CD14-positive monocyte (primary cell): ENCODE data around the gene CSPG4. TPM values are rescaled to one million over a fixed set of nuclear protein-coding genes. Genes with fewer than 3 reads are reported as not detected.
A peak's percentile ranks its signal among the peaks of the same experiment; 100 is the strongest.
"Not testable (repeated sequence)": the region's sequence is repeated elsewhere in the genome, so short reads cannot be mapped to it uniquely, and the experiment has no call there.

Experiments
- DNase-seq, 3 donors: peaks; one replicate each; pipeline ENCODE4 v3.0.0-alpha.2; 2011 to 2022
- H2AFZ ChIP-seq: 2 replicates; pipeline ENCODE4 v1.6.0; 2012; ENCODE audit warnings: mild to moderate bottlenecking, low read depth, low read length, inconsistent platforms; ENCODE audit not compliant: insufficient read depth, poor library complexity, severe bottlenecking
- H3K27ac ChIP-seq, 2 donors: 1 replicate in 1 of 2; 2 replicates in 1 of 2; pipeline ENCODE4 v1.5.1; 2012 to 2013; ENCODE audit warnings: low read length in 2 of 2, control low read depth in 1 of 2, inconsistent platforms in 1 of 2, low read depth in 1 of 2, mild to moderate bottlenecking in 1 of 2
- H3K27me3 ChIP-seq, 2 donors: one replicate each; pipeline versions ENCODE4 v1.6.0 to v1.6.1; 2011 to 2013; ENCODE audit warnings: low read length in 2 of 2; ENCODE audit not compliant: control insufficient read depth in 2 of 2, insufficient read depth in 2 of 2
- H3K36me3 ChIP-seq, 2 donors: replicated peaks in 1 of 2; 1 replicate in 1 of 2; 2 replicates in 1 of 2; pipeline versions ENCODE4 v1.5.1 to v1.6.1; 2012 to 2013; ENCODE audit warnings: low read length in 2 of 2, control low read depth in 1 of 2, inconsistent platforms in 1 of 2, mild to moderate bottlenecking in 1 of 2; ENCODE audit not compliant: insufficient read depth in 2 of 2, control insufficient read depth in 1 of 2
- H3K4me1 ChIP-seq, 2 donors: 1 replicate in 1 of 2; 2 replicates in 1 of 2; pipeline versions ENCODE4 v1.5.1 to v1.6.1; 2012 to 2013; ENCODE audit warnings: low read length in 2 of 2, control low read depth in 1 of 2, inconsistent platforms in 1 of 2, mild to moderate bottlenecking in 1 of 2, moderate library complexity in 1 of 2; ENCODE audit not compliant: insufficient read depth in 2 of 2, control insufficient read depth in 1 of 2
- H3K4me2 ChIP-seq: replicated peaks from 2 replicates; pipeline ENCODE3; 2012; ENCODE audit warnings: low read length, moderate library complexity, mild to moderate bottlenecking; ENCODE audit not compliant: poor library complexity, severe bottlenecking; ENCODE audit errors: extremely low read depth
- H3K4me3 ChIP-seq, 3 experiments: fragments of 200-600 bp in 1 of 3; sonication (generic) in 1 of 3; replicated peaks in 1 of 3; 1 replicate in 2 of 3; 2 replicates in 1 of 3; pipeline ENCODE4 v1.5.1; 2011 to 2013; ENCODE audit warnings: low read length in 3 of 3, mild to moderate bottlenecking in 3 of 3, control low read depth in 2 of 3, low read depth in 2 of 3, inconsistent platforms in 1 of 3, moderate library complexity in 1 of 3
- H3K79me2 ChIP-seq: 2 replicates; pipeline ENCODE4 v1.6.0; 2012; ENCODE audit warnings: mild to moderate bottlenecking, control low read depth, inconsistent platforms, low read length, moderate library complexity; ENCODE audit not compliant: insufficient read depth
- H3K9ac ChIP-seq: 2 replicates; pipeline ENCODE4 v1.6.0; 2017; ENCODE audit warnings: low read length, mild to moderate bottlenecking; ENCODE audit not compliant: insufficient read depth, poor library complexity, severe bottlenecking
- H3K9me3 ChIP-seq, 2 donors: replicated peaks in 1 of 2; 1 replicate in 1 of 2; 2 replicates in 1 of 2; pipeline versions ENCODE4 v1.5.1 to v1.6.1; 2012 to 2013; ENCODE audit warnings: low read length in 2 of 2, control low read depth in 1 of 2; ENCODE audit not compliant: control insufficient read depth in 1 of 2, insufficient read depth in 1 of 2
- H4K20me1 ChIP-seq: 2 replicates; pipeline ENCODE4 v1.6.0; 2012; ENCODE audit warnings: mild to moderate bottlenecking, low read length, control low read depth, moderate library complexity; ENCODE audit not compliant: insufficient read depth
- H3K27ac Mint-ChIP-seq, 7 donors: one replicate each; pipeline ENCODE4 v1.8.0; 2020; ENCODE audit warnings: mild to moderate bottlenecking in 7 of 7, mixed read lengths in 7 of 7, moderate library complexity in 6 of 7, inconsistent platforms in 2 of 7
- H3K27me3 Mint-ChIP-seq, 3 donors: one replicate each; pipeline ENCODE4 v1.8.0; 2021 to 2022; ENCODE audit warnings: low read depth in 3 of 3, mild to moderate bottlenecking in 3 of 3, mixed read lengths in 3 of 3, moderate library complexity in 3 of 3, inconsistent platforms in 1 of 3
- H3K36me3 Mint-ChIP-seq, 2 donors: one replicate each; pipeline ENCODE4 v1.8.0; 2020; ENCODE audit warnings: mixed read lengths in 2 of 2, inconsistent platforms in 1 of 2, mild to moderate bottlenecking in 1 of 2
- H3K4me1 Mint-ChIP-seq: one replicate; pipeline ENCODE4 v1.8.0; 2020; ENCODE audit warnings: mild to moderate bottlenecking, mixed read lengths
- H3K4me3 Mint-ChIP-seq, 2 donors: one replicate each; pipeline ENCODE4 v1.8.0; 2020; ENCODE audit warnings: mild to moderate bottlenecking in 2 of 2, mixed read lengths in 2 of 2, moderate library complexity in 1 of 2
- H3K9me3 Mint-ChIP-seq, 7 donors: one replicate each; pipeline ENCODE4 v1.8.0; 2020 to 2022; ENCODE audit warnings: mixed read lengths in 7 of 7, mild to moderate bottlenecking in 6 of 7, moderate library complexity in 6 of 7, inconsistent platforms in 2 of 7
- WGBS: methylation state at CpG from one replicate; pipeline ENCODE4 v1.1.5; 2013; ENCODE audit warnings: missing lambda C conversion rate; ENCODE audit not compliant: insufficient coverage; 5-methylcytosine and 5-hydroxymethylcytosine counted together
- intact Hi-C, 2 donors: fragments of 100-400 bp; cut with micrococcal nuclease; formaldehyde crosslinking; loops; one replicate each; pipeline versions ENCODE4 v1.15.0 to v1.15.1; 2023
- polyA plus RNA-seq, 3 donors: library from polyadenylated mRNA; depleted of rRNA in 1 of 3; unstranded in 2 of 3; stranded (reverse) in 1 of 3; fragments of 300-500 nt in 2 of 3; fragments of >200 nt in 1 of 3; fragmentation: Illumina TruSeq in 2 of 3; gene quantifications; 1 replicate in 2 of 3; 2 replicates in 1 of 3; pipeline ENCODE4 v1.2.3, GENCODE V29; 2012 to 2021
- TF ChIP-seq, protein P1 (sequence below): fragments of 200-600 bp; IDR thresholded peaks from one replicate; pipeline ENCODE4 v1.8.0; 2022; ENCODE audit warnings: antibody characterized with exemption, mild to moderate bottlenecking

The CSPG4 gene
- polyA plus RNA-seq, 3 donors, result not detected

DNA sequence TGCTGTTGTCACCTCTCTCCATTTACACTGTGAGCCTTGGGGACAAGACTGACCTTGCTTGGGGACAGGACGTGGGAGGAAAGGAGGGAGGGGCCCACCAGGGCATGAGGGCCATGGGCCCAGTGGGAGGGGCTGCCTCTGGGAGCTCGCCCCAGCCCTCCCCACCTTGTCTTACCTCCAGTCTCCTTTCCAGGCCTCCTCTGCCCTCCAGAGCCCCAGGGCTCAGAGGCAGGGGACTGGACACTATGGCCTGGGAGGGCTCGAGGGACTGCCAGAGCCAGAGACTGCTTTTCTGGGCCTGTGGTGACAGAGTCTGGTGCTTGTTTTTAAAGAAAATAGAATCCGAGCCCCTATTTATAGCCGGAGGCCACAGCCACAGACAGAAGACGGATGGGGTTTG lies 10.2 kb downstream of the CSPG4 start:
- no peak overlapping the region for H3K4me2 ChIP-seq
- no peaks in the 10 kb centered on the region for H3K27me3 ChIP-seq
- H3K79me2 ChIP-seq, result no peaks in the 10 kb centered on the region
- H3K9me3 ChIP-seq, result no peaks in the 10 kb centered on the region
- TF ChIP-seq, protein P1, sequence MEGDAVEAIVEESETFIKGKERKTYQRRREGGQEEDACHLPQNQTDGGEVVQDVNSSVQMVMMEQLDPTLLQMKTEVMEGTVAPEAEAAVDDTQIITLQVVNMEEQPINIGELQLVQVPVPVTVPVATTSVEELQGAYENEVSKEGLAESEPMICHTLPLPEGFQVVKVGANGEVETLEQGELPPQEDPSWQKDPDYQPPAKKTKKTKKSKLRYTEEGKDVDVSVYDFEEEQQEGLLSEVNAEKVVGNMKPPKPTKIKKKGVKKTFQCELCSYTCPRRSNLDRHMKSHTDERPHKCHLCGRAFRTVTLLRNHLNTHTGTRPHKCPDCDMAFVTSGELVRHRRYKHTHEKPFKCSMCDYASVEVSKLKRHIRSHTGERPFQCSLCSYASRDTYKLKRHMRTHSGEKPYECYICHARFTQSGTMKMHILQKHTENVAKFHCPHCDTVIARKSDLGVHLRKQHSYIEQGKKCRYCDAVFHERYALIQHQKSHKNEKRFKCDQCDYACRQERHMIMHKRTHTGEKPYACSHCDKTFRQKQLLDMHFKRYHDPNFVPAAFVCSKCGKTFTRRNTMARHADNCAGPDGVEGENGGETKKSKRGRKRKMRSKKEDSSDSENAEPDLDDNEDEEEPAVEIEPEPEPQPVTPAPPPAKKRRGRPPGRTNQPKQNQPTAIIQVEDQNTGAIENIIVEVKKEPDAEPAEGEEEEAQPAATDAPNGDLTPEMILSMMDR, result no peak
- Mint-ChIP-seq H3K4me3 (no peak overlapping the region), H3K4me1 (peaks cover 27% of the 10 kb centered on the region), H3K27me3 (peaks cover 0 to 4% (median 4%) of the 10 kb centered on the region in 3 donors), H3K27ac (peak overlapping the region in 1 of 7 donors; percentile 74), H3K9me3 (no peaks in the 10 kb centered on the region), H3K36me3 (peaks cover 0 to 2% of the 10 kb centered on the region in 2 donors)
- no peak overlapping the region for H2AFZ ChIP-seq
- DNase-seq, result no peak
- intact Hi-C loops, result no loop called here
- no peak overlapping the region for H3K27ac ChIP-seq
- H3K4me1 ChIP-seq, result peaks cover 24 to 31% of the 10 kb centered on the region in 2 donors
- H3K4me3 ChIP-seq, result no peak overlapping the region
- WGBS, result no CpG with 5 or more reads among the region's 6 CpGs
- H4K20me1 ChIP-seq, result no peaks in the 10 kb centered on the region
- no peaks in the 10 kb centered on the region for H3K36me3 ChIP-seq
- H3K9ac ChIP-seq, result no peak overlapping the region

DNA sequence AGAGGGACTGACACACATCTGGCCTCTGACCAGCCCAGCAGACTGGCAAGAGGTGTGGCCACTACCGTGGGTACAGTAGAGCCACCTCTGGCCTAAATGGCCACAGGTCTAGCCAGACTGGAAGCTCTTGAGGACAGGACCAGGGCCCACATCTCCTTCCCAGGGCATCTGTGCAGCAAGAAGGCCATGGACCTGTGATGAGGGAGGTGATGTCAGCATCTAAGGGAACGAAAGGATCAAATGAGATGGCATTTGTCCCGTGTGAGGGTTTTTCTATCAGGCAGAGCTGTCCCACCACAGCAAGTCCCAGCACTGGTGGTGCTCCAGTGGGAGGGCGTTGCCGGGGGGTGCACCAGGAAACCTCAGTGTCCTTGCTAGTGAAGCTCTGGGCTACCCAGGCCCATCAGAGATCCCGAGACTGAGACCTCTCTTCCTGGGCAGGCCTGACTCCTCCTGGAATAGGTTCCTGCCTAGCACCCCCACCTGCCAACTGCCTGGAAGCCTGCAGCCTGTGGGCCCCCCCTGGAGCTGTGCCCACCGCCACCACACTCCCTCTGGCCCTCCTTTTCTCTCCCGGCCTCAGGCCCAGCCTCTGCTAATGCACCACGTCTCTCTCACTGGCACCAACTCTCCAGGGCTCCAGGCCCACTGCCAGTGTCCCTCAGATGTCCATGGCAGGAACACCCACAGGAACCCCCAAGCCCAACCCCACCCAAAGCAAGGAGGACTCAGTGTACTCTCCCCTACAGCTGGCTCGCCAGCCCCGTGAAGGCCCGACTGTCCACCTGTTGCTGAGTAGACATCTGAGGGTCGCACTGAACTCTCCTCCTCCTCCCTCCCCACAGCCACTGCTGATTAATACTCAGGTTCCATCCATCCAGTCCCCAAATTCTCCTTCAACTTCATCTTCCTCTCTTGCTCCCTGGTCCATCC lies 11.3 kb downstream of the CSPG4 start:
- H2AFZ ChIP-seq, H4K20me1 ChIP-seq, H3K9me3 Mint-ChIP-seq, H3K9me3 ChIP-seq, H3K4me3 Mint-ChIP-seq, intact Hi-C loops, H3K27me3 ChIP-seq, H3K36me3 Mint-ChIP-seq, DNase-seq, H3K36me3 ChIP-seq, H3K79me2 ChIP-seq, H3K4me2 ChIP-seq, H3K4me3 ChIP-seq: not testable (repeated sequence)
- H3K27ac Mint-ChIP-seq, result peak overlapping the region; percentile 56 to 87 (median 79)
- peak overlapping the region; percentile 51 to 66 for H3K27ac ChIP-seq
- H3K27me3 Mint-ChIP-seq, result peaks cover 4 to 10% (median 10%) of the 10 kb centered on the region in 3 donors
- H3K4me1 ChIP-seq, result peaks cover 24 to 31% of the 10 kb centered on the region in 2 donors
- WGBS, result 75% methylated on average over 6 of the region's 13 CpGs
- peaks cover 27% of the 10 kb centered on the region for H3K4me1 Mint-ChIP-seq
- H3K9ac ChIP-seq, result peak overlapping the region; percentile 27

DNA sequence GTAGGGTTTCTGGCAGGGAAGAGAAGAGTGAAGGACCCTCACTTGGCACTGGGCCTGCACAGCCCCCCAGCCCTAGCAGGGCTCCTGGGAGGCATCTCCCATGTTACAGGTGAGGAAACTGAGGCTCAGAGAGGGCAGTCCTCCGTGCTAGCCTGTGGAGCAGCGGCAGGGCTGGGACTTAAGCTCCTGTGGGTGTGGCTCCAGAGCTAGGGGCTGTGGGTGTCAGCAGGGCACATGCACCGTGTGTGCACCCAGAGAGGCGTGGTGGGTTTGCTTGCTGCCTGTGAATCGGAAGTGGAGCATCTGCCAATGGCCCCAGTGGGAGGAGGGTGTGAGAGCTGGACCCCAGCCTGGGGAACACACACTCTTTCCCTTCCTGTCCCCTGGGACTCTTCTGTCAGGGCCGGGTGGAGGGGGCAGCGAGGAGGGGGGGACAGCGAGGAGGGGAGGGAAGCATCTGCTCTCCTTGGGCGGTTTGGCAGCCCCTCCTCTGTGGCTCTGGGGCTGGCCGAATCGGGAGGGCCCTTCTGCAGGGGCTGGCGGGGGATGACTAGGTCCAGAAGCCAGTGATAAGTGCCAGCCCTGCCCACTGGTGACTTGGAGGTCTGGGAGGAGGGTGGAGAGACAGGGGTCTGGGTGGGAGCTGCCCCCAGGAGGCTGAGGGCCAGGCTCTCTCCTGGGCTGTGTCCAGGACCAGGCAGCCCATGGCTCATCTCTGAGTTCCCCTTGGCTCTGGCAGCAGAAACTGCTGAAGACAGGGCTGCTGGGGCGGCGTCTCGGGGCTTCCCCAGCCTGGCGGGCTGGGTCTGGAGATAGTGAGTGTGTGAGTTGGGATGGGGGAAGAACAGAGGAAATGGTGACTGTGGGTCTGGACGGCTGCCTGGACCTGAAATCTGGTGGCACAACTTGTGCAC lies 12.4 kb downstream of the CSPG4 start:
- H3K79me2 ChIP-seq, H3K9me3 Mint-ChIP-seq, H4K20me1 ChIP-seq, H3K36me3 Mint-ChIP-seq, H3K9me3 ChIP-seq, intact Hi-C loops, H3K36me3 ChIP-seq: not testable (repeated sequence)
- Mint-ChIP-seq H3K27ac (peak overlapping the region; percentile 74 to 87 (median 85)), H3K4me1 (peaks cover 33% of the 10 kb centered on the region), H3K4me3 (peak overlapping the region; percentile 56 to 68), H3K27me3 (peaks cover 15 to 20% (median 19%) of the 10 kb centered on the region in 3 donors)
- Histone ChIP-seq H2AFZ (peak overlapping the region; percentile 23), H3K9ac (peak overlapping the region; percentile 44), H3K4me1 (peaks cover 30 to 38% of the 10 kb centered on the region in 2 donors), H3K27me3 (peaks cover 2 to 13% of the 10 kb centered on the region in 2 donors), H3K4me2 (peak overlapping the region; percentile 51), H3K27ac (peak overlapping the region; percentile 51 to 74), H3K4me3 (peak overlapping the region in 1 of 3 experiments; percentile 55)
- 0% methylated on average over 3 of the region's 17 CpGs for WGBS
- DNase-seq, result peak; percentile 78 to 90 (median 84)
